ENCODE data around the gene TNFRSF1B.

TNFRSF1B gene

GRCh38 chr1:12142141-12142823, 24.5 kb upstream of the TNFRSF1B start (continued):
- TF ChIP-seq ZNF600 (tag by site-specific recombination; IDR thresholded peaks at IDR 0.05) (0 out of 2 replicates have a peak, but pooled peaks have one; percentile 12), YY2 (tag by site-specific recombination; IDR thresholded peaks at IDR 0.05) (no peak), ZFHX2 (tag by site-specific recombination; conservative IDR thresholded peaks at IDR 0.05) (peak; percentile 20; the same call in 1 of the 2 replicates), ZNF324 (tag by site-specific recombination; IDR thresholded peaks at IDR 0.05) (no peak)

- no peak overlapping the region for H3K4me3 ChIP-seq (ENCODE audit: low read depth, low read length)
- no peak overlapping the region for H3K27ac ChIP-seq (ENCODE audit: extremely low read depth, low read depth, low read length)
- ChIA-PET CTCF (interaction anchor here (0.6 kb wide), 1 partner anchor 15 kb away, joined by 3 read pairs; no protein-coding TSS in a partner anchor), POLR2A (interaction anchor here (0.6 kb wide), 2 partner anchors 386 to 463 kb away, joined by 3 to 4 read pairs; no protein-coding TSS in a partner anchor)
- H3K36me3 ChIP-seq (ENCODE audit: control insufficient read depth in 2 of 2, insufficient read depth in 1 of 2, low read length in 2 of 2) = no peaks in the 10 kb centered on the region
- peaks cover 6% of the 10 kb centered on the region; the same call in 1 of the 2 replicates for H3K4me1 ChIP-seq (ENCODE audit: control insufficient read depth, insufficient read depth, low read length)
- TF ChIP-seq CTCF (tag by site-specific recombination; IDR thresholded peaks at IDR 0.05) (no peak), ZNF600 (tag by site-specific recombination; IDR thresholded peaks at IDR 0.05) (peak; percentile 16; the same call in 1 of the 2 replicates), ZFP69B (tag by site-specific recombination; IDR thresholded peaks at IDR 0.05) (peak; percentile 60)
- TF ChIP-seq, protein P1, sequence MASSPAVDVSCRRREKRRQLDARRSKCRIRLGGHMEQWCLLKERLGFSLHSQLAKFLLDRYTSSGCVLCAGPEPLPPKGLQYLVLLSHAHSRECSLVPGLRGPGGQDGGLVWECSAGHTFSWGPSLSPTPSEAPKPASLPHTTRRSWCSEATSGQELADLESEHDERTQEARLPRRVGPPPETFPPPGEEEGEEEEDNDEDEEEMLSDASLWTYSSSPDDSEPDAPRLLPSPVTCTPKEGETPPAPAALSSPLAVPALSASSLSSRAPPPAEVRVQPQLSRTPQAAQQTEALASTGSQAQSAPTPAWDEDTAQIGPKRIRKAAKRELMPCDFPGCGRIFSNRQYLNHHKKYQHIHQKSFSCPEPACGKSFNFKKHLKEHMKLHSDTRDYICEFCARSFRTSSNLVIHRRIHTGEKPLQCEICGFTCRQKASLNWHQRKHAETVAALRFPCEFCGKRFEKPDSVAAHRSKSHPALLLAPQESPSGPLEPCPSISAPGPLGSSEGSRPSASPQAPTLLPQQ (tag by site-specific recombination; IDR thresholded peaks at IDR 0.05) = peak; percentile 48; the same call in 1 of the 2 replicates
- no peaks in the 10 kb centered on the region for H3K9me3 ChIP-seq (ENCODE audit: control insufficient read depth, insufficient read depth, low read depth, low read length)
Measured at GRCh38 chr1:12142891-12143630, 23.7 kb upstream of the TNFRSF1B start.

DNA sequence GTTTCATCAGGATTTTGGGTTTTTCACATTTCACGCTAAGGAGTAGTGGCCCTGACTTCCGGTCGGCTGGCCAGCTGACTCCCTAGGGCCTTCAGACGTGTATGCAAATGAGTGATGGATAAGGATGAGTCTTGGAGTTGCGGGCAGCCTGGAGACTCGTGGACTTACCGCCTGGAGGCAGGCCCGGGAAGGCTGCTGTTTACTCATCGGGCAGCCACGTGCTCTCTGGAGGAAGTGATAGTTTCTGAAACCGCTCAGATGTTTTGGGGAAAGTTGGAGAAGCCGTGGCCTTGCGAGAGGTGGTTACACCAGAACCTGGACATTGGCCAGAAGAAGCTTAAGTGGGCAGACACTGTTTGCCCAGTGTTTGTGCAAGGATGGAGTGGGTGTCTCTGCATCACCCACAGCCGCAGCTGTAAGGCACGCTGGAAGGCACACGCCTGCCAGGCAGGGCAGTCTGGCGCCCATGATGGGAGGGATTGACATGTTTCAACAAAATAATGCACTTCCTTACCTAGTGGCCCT, 23.1 kb upstream of the TNFRSF1B start:
- Histone ChIP-seq H3K4me3 (ENCODE audit: low read depth, low read length) (no peak overlapping the region), H3K9me3 (ENCODE audit: control insufficient read depth, insufficient read depth, low read depth, low read length) (no peaks in the 10 kb centered on the region), H3K27ac (ENCODE audit: extremely low read depth, low read depth, low read length) (peak overlapping the region; percentile 17; the same call in 1 of the 2 replicates), H3K4me1 (ENCODE audit: control insufficient read depth, insufficient read depth, low read length) (peaks cover 6% of the 10 kb centered on the region; the same call in 1 of the 2 replicates), H3K36me3 (ENCODE audit: control insufficient read depth in 2 of 2, insufficient read depth in 1 of 2, low read length in 2 of 2) (no peaks in the 10 kb centered on the region)
- ChIA-PET POLR2A (interaction anchor here (0.6 kb wide), 1 partner anchor 385 kb away, joined by 3 read pairs; no protein-coding TSS in a partner anchor), CTCF (no interaction called here)
- TF ChIP-seq ZNF394 (tag by site-specific recombination; IDR thresholded peaks at IDR 0.05; ENCODE audit: borderline replicate concordance) (no peak), SETDB1 (IDR thresholded peaks at IDR 0.05; ENCODE audit: insufficient read length, low read length) (peak; percentile 19), REPIN1 (tag by site-specific recombination; IDR thresholded peaks at IDR 0.05; ENCODE audit: low read depth) (no peak), ZNF701 (tag by site-specific recombination; IDR thresholded peaks at IDR 0.05) (no peak), ZNF114 (tag by site-specific recombination; IDR thresholded peaks at IDR 0.05) (no peak), ZNF214 (tag by site-specific recombination; IDR thresholded peaks at IDR 0.05; ENCODE audit: borderline replicate concordance) (no peak), ZNF843 (tag by site-specific recombination; IDR thresholded peaks at IDR 0.05) (no peak), YY2 (tag by site-specific recombination; IDR thresholded peaks at IDR 0.05) (no peak), ZNF341 (tag by site-specific recombination; IDR thresholded peaks at IDR 0.05; ENCODE audit: low read depth) (no peak), ZNF555 (tag by site-specific recombination; conservative IDR thresholded peaks at IDR 0.05) (no peak), ZBTB11 (tag by site-specific recombination; conservative IDR thresholded peaks at IDR 0.05; ENCODE audit: low read depth) (no peak), ZFHX2 (tag by site-specific recombination; conservative IDR thresholded peaks at IDR 0.05) (peak; percentile 94), PRDM4 (tag by site-specific recombination; IDR thresholded peaks at IDR 0.05) (peak; percentile 67; the same call in 1 of the 2 replicates), ZNF600 (tag by site-specific recombination; IDR thresholded peaks at IDR 0.05) (no peak)

Data from HEK293 (cell line).